Pancreas (tissue), 10 donors: ENCODE data around the gene AGR2. TPM values are rescaled to one million over a fixed set of nuclear protein-coding genes. Genes with fewer than 3 reads are reported as not detected.

Experiments
- ATAC-seq, 4 donors: fragments of 200-7000 bp; cut with Tn5 transposase; one replicate each; pipeline versions ENCODE4 v1.8.0 to v1.9.1; 2020; ENCODE audit warnings: mild to moderate bottlenecking in 4 of 4, moderate library complexity in 4 of 4
- DNase-seq, 6 donors: peaks; one replicate each; pipeline ENCODE4 v3.0.0-alpha.2; 2020
- FAIRE-seq: peaks from 2 replicates; lab custom pipeline; 2012; peaks lifted over from hg19 to GRCh38; lab: Jason Lieb, UNC
- H3K27ac ChIP-seq, 4 donors: fragments of 200-600 bp; sonication (generic); 1 replicate in 3 of 4; 2 replicates in 1 of 4; pipeline versions ENCODE4 v1.5.0 to v1.8.0; 2020
- H3K27me3 ChIP-seq, 4 donors: fragments of 200-600 bp; one replicate each; pipeline ENCODE4 v1.8.0; 2021
- H3K36me3 ChIP-seq, 3 donors: fragments of 200-600 bp; sonication (generic) in 1 of 3; one replicate each; pipeline versions ENCODE4 v1.5.0 to v1.8.0; 2020 to 2021
- H3K4me1 ChIP-seq, 3 donors: fragments of 200-600 bp; one replicate each; pipeline ENCODE4 v1.8.0; 2021
- H3K4me3 ChIP-seq, 4 donors: fragments of 200-600 bp; sonication (generic) in 2 of 4; one replicate each; pipeline versions ENCODE4 v1.5.0 to v1.8.0; 2020 to 2021
- H3K9me3 ChIP-seq, 4 donors: fragments of 200-600 bp; one replicate each; pipeline ENCODE4 v1.8.0; 2021
- CTCF ChIP-seq, 4 donors: fragments of 200-600 bp; sonication (generic) in 3 of 4; IDR thresholded peaks; one replicate each; pipeline versions ENCODE4 v1.5.0 to v1.8.0; 2021; ENCODE audit warnings: antibody characterized with exemption in 4 of 4
- WGBS, 2 donors: extraction: QIAGEN DNeasy Blood & Tissue Kit; methylation state at CpG; one replicate each; pipeline ENCODE4 v1.1.7; 2013; 5-methylcytosine and 5-hydroxymethylcytosine counted together
- intact Hi-C, 3 donors: fragments of 100-400 bp; cut with DNase I; formaldehyde crosslinking; loops; one replicate each; pipeline versions ENCODE4 v1.11.1 to v1.14.2; 2022
- polyA plus RNA-seq, 2 donors: library from polyadenylated mRNA; stranded (reverse); fragments of 200-250 nt; gene quantifications; one replicate each; pipeline ENCODE4 v1.2.3, GENCODE V29; 2013
- total RNA-seq, 6 donors: library from RNA; stranded (reverse); fragmentation: NEBNext Ultra II Directional in 4 of 6; extraction: Animal tissue kit (Norgen Biotek cat#: 25700) in 4 of 6; gene quantifications; one replicate each; pipeline versions ENCODE4 v1.2.1 to v1.2.4, GENCODE V29; 2021 to 2023
- donor health status: healthy with polysubstance abuse.
- donor health status: DM: no; HTN: no; CAD: no; lungs with moderate emphysema.
- donor health status: DM: no; HTN: no; CAD: no.
- donor health status: control.
- donor health status: control.
- donor health status: Bipolar disorder and iron deficiency.
- donor health status: DM: yes; HTN: yes; CAD: no.
- donor health status: DM: no; HTN: no; CAD: no.
- donor health status: DM: no; HTN: no; CAD: no.
- donor health status: DM: yes; HTN: yes; CAD: no.

Gene AGR2
- total and polyA plus RNA-seq, 8 donors = 2.3 to 31.5 (median 11.5) TPM

GRCh38 chr7:16758631-16759611, 45.9 kb downstream of the AGR2 start:
- FAIRE-seq (no peak), ATAC-seq (no peak), DNase-seq (no peak)
- no peak for TF ChIP-seq CTCF (IDR thresholded peaks at IDR 0.05)
- peaks cover 7 to 31% (median 21%) of the 10 kb centered on the region in 3 donors for H3K4me1 ChIP-seq
- no peaks in the 10 kb centered on the region for H3K36me3 ChIP-seq
- H3K27ac ChIP-seq = no peak overlapping the region
- H3K27me3 ChIP-seq = no peaks in the 10 kb centered on the region
- 87 to 91% methylated on average over 10 of the region's 10 CpGs for WGBS, 2 donors
- intact Hi-C loops = no loop called here
- no peak overlapping the region for H3K4me3 ChIP-seq
- H3K9me3 ChIP-seq = no peaks in the 10 kb centered on the region

GRCh38 chr7:16758036-16758435, 46.8 kb downstream of the AGR2 start:
- Histone ChIP-seq H3K4me1 (peaks cover 7 to 31% (median 21%) of the 10 kb centered on the region in 3 donors), H3K4me3 (no peak overlapping the region), H3K9me3 (no peaks in the 10 kb centered on the region), H3K27ac (no peak overlapping the region), H3K36me3 (no peaks in the 10 kb centered on the region), H3K27me3 (no peaks in the 10 kb centered on the region)
- intact Hi-C loops = no loop called here
- TF ChIP-seq CTCF (IDR thresholded peaks at IDR 0.05) = no peak
- DNase-seq (no peak), FAIRE-seq (no peak), ATAC-seq (no peak)
- 76 to 78% methylated on average over 6 of the region's 6 CpGs for WGBS, 2 donors

GRCh38 chr7:16755397-16755796, 49.4 kb downstream of the AGR2 start:
- DNase-seq (no peak), FAIRE-seq (no peak), ATAC-seq (peak in 3 of 4 donors; percentile 0 to 20 (median 18))
- intact Hi-C loops = no loop called here
- H3K4me1 ChIP-seq = peaks cover 7 to 21% (median 17%) of the 10 kb centered on the region in 3 donors
- H3K36me3 ChIP-seq = no peaks in the 10 kb centered on the region
- peak overlapping the region; percentile 56 to 93 (median 83) for H3K27ac ChIP-seq
- H3K4me3 ChIP-seq = peak overlapping the region; percentile 63 to 79 (median 74)
- no peak for TF ChIP-seq CTCF (IDR thresholded peaks at IDR 0.05)
- no peaks in the 10 kb centered on the region for H3K9me3 ChIP-seq
- H3K27me3 ChIP-seq = no peaks in the 10 kb centered on the region

GRCh38 chr7:16754856-16755317, 49.9 kb downstream of the AGR2 start:
- Histone ChIP-seq H3K36me3 (no peaks in the 10 kb centered on the region), H3K4me3 (peak overlapping the region; percentile 63 to 79 (median 74)), H3K4me1 (peaks cover 7 to 21% (median 17%) of the 10 kb centered on the region in 3 donors), H3K9me3 (no peaks in the 10 kb centered on the region), H3K27me3 (no peaks in the 10 kb centered on the region), H3K27ac (peak overlapping the region; percentile 56 to 93 (median 83))
- FAIRE-seq = no peak
- ATAC-seq = peak in 3 of 4 donors; percentile 2 to 33 (median 31)
- WGBS, 2 donors = 9% methylated on average over 6 of the region's 6 CpGs
- intact Hi-C loops = no loop called here
- no peak for TF ChIP-seq CTCF (IDR thresholded peaks at IDR 0.05)
- peak in 1 of 6 donors; percentile 12 for DNase-seq
